ENCODE results near the gene CAPZA2. TPM values are rescaled to one million over a fixed set of nuclear protein-coding genes. Genes with fewer than 3 reads are reported as not detected.

The CAPZA2 gene
- total RNA-seq, 4 donors from 2014 or later: 142 to 215 (median 176) TPM

- Histone ChIP-seq H3K36me3 (no peaks in the 10 kb centered on the region), H3K9me3 (no peaks in the 10 kb centered on the region), H3K27ac (peak overlapping the region; percentile 84 to 99 (median 98)), H3K4me3 (replicated peaks in 1 of 3) (no peak overlapping the region), H3K27me3 (no peaks in the 10 kb centered on the region), H3K4me1 (peaks cover 41 to 53% of the 10 kb centered on the region in 2 donors)
- TF ChIP-seq CTCF (IDR thresholded peaks at IDR 0.05) (no peak), POLR2A (IDR thresholded peaks at IDR 0.05) (no peak)
- peak in 1 of 2 donors; percentile 12 for DNase-seq
- WGBS, 2 donors: 92 to 96% methylated on average over 9 of the region's 9 CpGs
- intact Hi-C loops (cut with DNase I): no loop called here
These were observed 87.8 kb downstream of the CAPZA2 start for GRCh38 chr7:116949941-116950801.

- H3K4me3 ChIP-seq (replicated peaks in 1 of 3): no peak overlapping the region
These were observed 88.5 kb downstream of the CAPZA2 start for GRCh38 chr7:116950889-116951351.

GRCh38 chr7:116951366-116952292, 89.2 kb downstream of the CAPZA2 start:
- no peak for TF ChIP-seq CTCF (IDR thresholded peaks at IDR 0.05)
- TF ChIP-seq POLR2A (IDR thresholded peaks at IDR 0.05): no peak
- intact Hi-C loops (cut with DNase I): no loop called here
- Histone ChIP-seq H3K27me3 (no peaks in the 10 kb centered on the region), H3K4me3 (replicated peaks in 1 of 3) (no peak overlapping the region), H3K9me3 (no peaks in the 10 kb centered on the region), H3K27ac (peak overlapping the region; percentile 84 to 99 (median 98)), H3K36me3 (no peaks in the 10 kb centered on the region), H3K4me1 (peaks cover 55 to 67% of the 10 kb centered on the region in 2 donors)
- DNase-seq: no peak
- 96% methylated on average over 17 of the region's 17 CpGs for WGBS, 2 donors

More at GRCh38 chr7:116950889-116951351, 88.5 kb downstream of the CAPZA2 start:
- H3K9me3 ChIP-seq: no peaks in the 10 kb centered on the region
- H3K27me3 ChIP-seq: no peaks in the 10 kb centered on the region
- H3K27ac ChIP-seq: peak overlapping the region; percentile 84 to 99 (median 98)
- TF ChIP-seq CTCF (IDR thresholded peaks at IDR 0.05) (no peak), POLR2A (IDR thresholded peaks at IDR 0.05) (peak in 1 of 2 donors; percentile 56)
- 71 to 73% methylated on average over 5 of the region's 5 CpGs for WGBS, 2 donors
- DNase-seq: peak; percentile 66 to 70
- no peaks in the 10 kb centered on the region for H3K36me3 ChIP-seq
- intact Hi-C loops (cut with DNase I): no loop called here
- H3K4me1 ChIP-seq: peaks cover 49 to 60% of the 10 kb centered on the region in 2 donors

- Histone ChIP-seq H3K4me1 (peaks cover 55 to 68% of the 10 kb centered on the region in 2 donors), H3K4me3 (replicated peaks in 1 of 3) (peak overlapping the region in 2 of 3 donors; percentile 17 to 71)
- TF ChIP-seq CTCF (IDR thresholded peaks at IDR 0.05) (no peak), POLR2A (IDR thresholded peaks at IDR 0.05) (no peak)
These were observed 90.4 kb downstream of the CAPZA2 start for GRCh38 chr7:116952635-116953371.

More at GRCh38 chr7:116952635-116953371, 90.4 kb downstream of the CAPZA2 start:
- H3K27me3 ChIP-seq: no peaks in the 10 kb centered on the region
- DNase-seq: peak in 1 of 2 donors; percentile 62
- no peaks in the 10 kb centered on the region for H3K9me3 ChIP-seq
- 10 to 20% methylated on average over 19 to 25 of the region's 25 CpGs for WGBS, 2 donors
- peak overlapping the region; percentile 87 to 99 (median 98) for H3K27ac ChIP-seq
- no peaks in the 10 kb centered on the region for H3K36me3 ChIP-seq
- intact Hi-C loops (cut with DNase I): no loop called here
